Neural crest cell (in vitro differentiated cells): Measurements from ENCODE around the gene C17orf50. TPM values are rescaled to one million over a fixed set of nuclear protein-coding genes. Genes with fewer than 3 reads are reported as not detected.
A peak's percentile ranks its signal among the peaks of the same experiment; 100 is the strongest.

Source experiments
- DNase-seq: peaks from one replicate; pipeline ENCODE4 v3.0.0; 2021; ENCODE audit warnings: low read depth, mixed read lengths, low spot score
- H3K27ac Mint-ChIP-seq: one replicate; pipeline ENCODE4 v1.8.0; 2021; ENCODE audit warnings: mild to moderate bottlenecking, mixed read lengths; ENCODE audit not compliant: unreplicated experiment
- H3K27me3 Mint-ChIP-seq: 2 replicates; pipeline ENCODE4 v1.8.0; 2021; ENCODE audit warnings: low read depth, mild to moderate bottlenecking, mixed read lengths
- H3K36me3 Mint-ChIP-seq: 2 replicates; pipeline ENCODE4 v1.8.0; 2021; ENCODE audit warnings: low read depth, mild to moderate bottlenecking, mixed read lengths
- H3K4me1 Mint-ChIP-seq: 2 replicates; pipeline ENCODE4 v1.8.0; 2021; ENCODE audit warnings: mixed read lengths
- H3K4me3 Mint-ChIP-seq: one replicate; pipeline ENCODE4 v1.8.0; 2021; ENCODE audit warnings: mild to moderate bottlenecking, mixed read lengths
- H3K9me3 Mint-ChIP-seq: 2 replicates; pipeline ENCODE4 v1.8.0; 2021; ENCODE audit warnings: mixed read lengths
- total RNA-seq: library from RNA; stranded (reverse); gene quantifications from 2 replicates; pipeline ENCODE4 v1.2.1, GENCODE V29; 2021
- TF ChIP-seq, protein P1 (sequence below): fragments of 200-600 bp; sonication (generic); conservative IDR thresholded peaks from 2 replicates; pipeline ENCODE4 v1.5.0; 2021; ENCODE audit warnings: antibody characterized with exemption, mild to moderate bottlenecking

C17orf50 gene
- total RNA-seq, 1 donor from 2014 or later = 0.23 TPM

DNA sequence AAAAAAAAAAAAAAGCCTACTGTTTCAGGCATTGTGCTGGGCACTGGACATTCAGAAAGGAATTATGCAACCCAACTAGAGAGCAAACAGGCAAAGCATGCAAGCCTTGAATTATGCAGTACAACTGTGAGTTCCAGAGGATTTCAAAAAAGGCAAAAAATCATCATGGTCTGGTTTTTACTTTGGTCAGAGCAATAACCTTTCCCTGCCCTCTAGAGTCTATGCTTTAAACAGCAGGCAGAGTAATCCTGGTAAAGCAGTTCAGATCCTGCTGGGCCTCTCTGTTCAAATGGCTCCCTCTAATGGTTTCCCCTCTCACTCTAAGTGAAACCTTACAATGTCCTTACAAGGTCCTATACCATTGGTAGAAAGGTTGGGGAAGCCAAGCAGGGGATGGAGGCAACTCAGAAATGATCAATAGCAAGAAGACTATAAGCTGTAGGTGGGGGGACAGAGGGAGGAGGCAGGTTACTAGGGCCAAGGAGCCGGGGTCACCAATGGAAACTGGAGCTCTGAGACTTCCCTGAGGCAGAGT is 44.0 kb downstream of the C17orf50 start:
- Mint-ChIP-seq H3K4me3 (peak overlapping the region; percentile 79), H3K36me3 (no peaks in the 10 kb centered on the region), H3K27me3 (peaks cover 10% of the 10 kb centered on the region), H3K27ac (no peak overlapping the region), H3K9me3 (no peaks in the 10 kb centered on the region), H3K4me1 (peaks cover 26% of the 10 kb centered on the region)
- TF ChIP-seq, protein P1, sequence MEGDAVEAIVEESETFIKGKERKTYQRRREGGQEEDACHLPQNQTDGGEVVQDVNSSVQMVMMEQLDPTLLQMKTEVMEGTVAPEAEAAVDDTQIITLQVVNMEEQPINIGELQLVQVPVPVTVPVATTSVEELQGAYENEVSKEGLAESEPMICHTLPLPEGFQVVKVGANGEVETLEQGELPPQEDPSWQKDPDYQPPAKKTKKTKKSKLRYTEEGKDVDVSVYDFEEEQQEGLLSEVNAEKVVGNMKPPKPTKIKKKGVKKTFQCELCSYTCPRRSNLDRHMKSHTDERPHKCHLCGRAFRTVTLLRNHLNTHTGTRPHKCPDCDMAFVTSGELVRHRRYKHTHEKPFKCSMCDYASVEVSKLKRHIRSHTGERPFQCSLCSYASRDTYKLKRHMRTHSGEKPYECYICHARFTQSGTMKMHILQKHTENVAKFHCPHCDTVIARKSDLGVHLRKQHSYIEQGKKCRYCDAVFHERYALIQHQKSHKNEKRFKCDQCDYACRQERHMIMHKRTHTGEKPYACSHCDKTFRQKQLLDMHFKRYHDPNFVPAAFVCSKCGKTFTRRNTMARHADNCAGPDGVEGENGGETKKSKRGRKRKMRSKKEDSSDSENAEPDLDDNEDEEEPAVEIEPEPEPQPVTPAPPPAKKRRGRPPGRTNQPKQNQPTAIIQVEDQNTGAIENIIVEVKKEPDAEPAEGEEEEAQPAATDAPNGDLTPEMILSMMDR = peak; percentile 72
- peak; percentile 25 for DNase-seq

DNA sequence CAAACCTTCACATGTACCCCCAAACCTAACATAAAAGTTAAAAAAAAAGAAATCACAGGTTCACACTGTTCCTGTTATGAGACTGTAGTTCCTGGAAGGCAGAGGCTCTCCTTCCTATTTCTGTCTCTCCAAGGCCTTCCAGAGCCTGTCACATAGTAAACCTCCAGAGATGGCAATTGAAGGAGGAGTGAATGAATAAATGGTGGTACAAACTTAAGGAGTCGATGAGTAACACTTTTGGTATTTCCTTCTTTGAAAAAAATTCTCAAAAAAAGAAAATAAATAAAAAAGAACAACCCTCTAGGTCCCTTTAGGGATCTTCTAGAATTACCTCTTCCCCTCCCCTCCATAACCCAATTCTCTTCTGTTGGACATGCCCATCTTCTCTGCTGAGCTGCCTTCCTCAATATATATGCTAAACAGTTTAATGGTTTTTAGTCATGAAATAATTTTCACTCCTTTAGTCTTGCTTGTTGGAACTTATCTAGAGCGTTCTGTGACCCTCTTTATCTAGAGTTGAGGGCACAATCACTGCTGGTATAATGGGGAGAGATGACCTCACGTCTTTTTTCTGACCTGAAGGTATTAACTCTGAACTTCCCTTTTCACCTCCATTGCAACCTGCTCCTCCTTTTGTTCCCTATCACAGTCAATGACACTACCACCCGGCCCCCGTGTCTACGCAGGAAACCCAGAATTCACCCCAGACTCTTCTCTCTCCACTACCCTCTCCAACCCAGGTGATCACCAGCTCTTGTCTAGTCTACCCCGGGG is 46.9 kb downstream of the C17orf50 start:
- Mint-ChIP-seq H3K27me3 (no peaks in the 10 kb centered on the region), H3K36me3 (no peaks in the 10 kb centered on the region), H3K9me3 (no peaks in the 10 kb centered on the region), H3K27ac (peak overlapping the region; percentile 51), H3K4me3 (peak overlapping the region; percentile 96), H3K4me1 (peaks cover 44% of the 10 kb centered on the region)
- DNase-seq = no peak
- TF ChIP-seq, protein P1 = no peak

DNA sequence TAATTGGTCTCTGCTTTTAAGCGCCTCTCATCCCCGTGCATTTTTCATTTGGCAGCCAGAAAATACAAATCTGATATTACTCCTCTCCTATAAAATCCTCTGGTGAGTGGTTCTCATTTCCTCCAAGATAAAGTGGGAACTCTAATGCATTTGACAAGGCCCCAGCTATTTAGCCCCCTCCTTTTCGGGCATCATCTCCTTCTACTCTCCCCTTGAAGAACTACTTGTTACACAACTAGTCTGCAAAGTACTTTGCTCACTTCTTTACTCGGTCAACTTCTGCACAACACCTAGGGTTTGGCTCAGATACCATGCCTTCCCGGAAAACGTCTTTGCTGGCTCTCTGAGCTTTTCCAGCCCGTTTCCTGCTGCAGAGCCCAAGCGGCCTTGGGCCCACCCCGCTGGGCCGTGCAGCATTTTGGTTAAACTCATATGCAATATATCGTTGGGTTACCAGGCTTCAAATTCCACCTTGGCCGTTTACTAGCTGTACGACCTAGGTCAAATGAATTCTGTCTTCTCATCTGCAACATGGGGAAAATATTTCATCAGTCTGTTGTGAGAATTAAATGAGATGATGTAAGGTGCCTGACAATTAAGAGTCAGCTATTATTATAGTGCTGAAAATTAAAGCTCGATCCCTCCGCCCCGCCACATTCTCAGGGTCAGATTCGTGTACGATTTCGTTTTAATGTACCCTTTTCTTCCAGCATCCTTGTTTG is 47.7 kb downstream of the C17orf50 start:
- Mint-ChIP-seq H3K4me3 (peak overlapping the region; percentile 96), H3K27ac (peak overlapping the region; percentile 100), H3K27me3 (no peaks in the 10 kb centered on the region), H3K36me3 (no peaks in the 10 kb centered on the region), H3K4me1 (peaks cover 49% of the 10 kb centered on the region), H3K9me3 (no peaks in the 10 kb centered on the region)
- no peak for DNase-seq
- TF ChIP-seq, protein P1 = no peak

GRCh38 chr17:35808962-35809854 is 48.5 kb downstream of the C17orf50 start, which contains the start of gene TAF15:
Gene TAF15, plus strand, starts transcription at chr17:35809484. Its CDS starts 86 bp downstream, at chr17:35809570.
- H3K4me1 Mint-ChIP-seq = peaks cover 55% of the 10 kb centered on the region
- H3K9me3 Mint-ChIP-seq = no peaks in the 10 kb centered on the region
- H3K36me3 Mint-ChIP-seq = no peaks in the 10 kb centered on the region
- peak; percentile 84 for DNase-seq
- H3K27ac Mint-ChIP-seq = peak within 1 kb of the TSS; percentile 100
- TF ChIP-seq, protein P1 = peak; percentile 76
- no peaks in the 10 kb centered on the region for H3K27me3 Mint-ChIP-seq
- peak within 1 kb of the TSS; percentile 96 for H3K4me3 Mint-ChIP-seq

GRCh38 chr17:35809855-35810461 is 49.3 kb downstream of the C17orf50 start:
- Mint-ChIP-seq H3K27ac (peak overlapping the region; percentile 100), H3K4me1 (peaks cover 51% of the 10 kb centered on the region), H3K27me3 (no peaks in the 10 kb centered on the region), H3K4me3 (peak overlapping the region; percentile 96), H3K36me3 (no peaks in the 10 kb centered on the region), H3K9me3 (no peaks in the 10 kb centered on the region)
- DNase-seq = no peak
- TF ChIP-seq, protein P1 = no peak
